ENCODE results near the gene TEDDM1. TPM values are rescaled to one million over a fixed set of nuclear protein-coding genes. Genes with fewer than 3 reads are reported as not detected.
A peak's percentile ranks its signal among the peaks of the same experiment; 100 is the strongest.

Gene TEDDM1
- polyA plus RNA-seq, 1 donor from 2014 or later, result not detected

- Histone ChIP-seq H3K79me2 (replicated peaks; ENCODE audit: insufficient read depth, low read length) (peaks cover 17% of the 10 kb centered on the region), H3K4me3 (ENCODE audit: low read length) (no peak overlapping the region), H3K36me3 (ENCODE audit: insufficient read depth, low read length) (peaks cover 19% of the 10 kb centered on the region), H3K27ac (ENCODE audit: low read length) (no peak overlapping the region), H3K9me3 (ENCODE audit: low read length) (no peaks in the 10 kb centered on the region), H3K9me2 (ENCODE audit: insufficient read depth, low read length) (no peaks in the 10 kb centered on the region), H3K9ac (ENCODE audit: low read length) (no peak overlapping the region), H2AFZ (ENCODE audit: low read depth, low read length) (no peak overlapping the region), H3K27me3 (ENCODE audit: insufficient read depth, low read depth, low read length) (no peaks in the 10 kb centered on the region), H3K4me2 (ENCODE audit: low read length) (no peak overlapping the region), H3F3A (ENCODE audit: insufficient read depth, low read length, poor library complexity, severe bottlenecking) (no peaks in the 10 kb centered on the region), H4K20me1 (ENCODE audit: insufficient read depth) (peaks cover 10% of the 10 kb centered on the region)
- TF ChIP-seq, protein P1, sequence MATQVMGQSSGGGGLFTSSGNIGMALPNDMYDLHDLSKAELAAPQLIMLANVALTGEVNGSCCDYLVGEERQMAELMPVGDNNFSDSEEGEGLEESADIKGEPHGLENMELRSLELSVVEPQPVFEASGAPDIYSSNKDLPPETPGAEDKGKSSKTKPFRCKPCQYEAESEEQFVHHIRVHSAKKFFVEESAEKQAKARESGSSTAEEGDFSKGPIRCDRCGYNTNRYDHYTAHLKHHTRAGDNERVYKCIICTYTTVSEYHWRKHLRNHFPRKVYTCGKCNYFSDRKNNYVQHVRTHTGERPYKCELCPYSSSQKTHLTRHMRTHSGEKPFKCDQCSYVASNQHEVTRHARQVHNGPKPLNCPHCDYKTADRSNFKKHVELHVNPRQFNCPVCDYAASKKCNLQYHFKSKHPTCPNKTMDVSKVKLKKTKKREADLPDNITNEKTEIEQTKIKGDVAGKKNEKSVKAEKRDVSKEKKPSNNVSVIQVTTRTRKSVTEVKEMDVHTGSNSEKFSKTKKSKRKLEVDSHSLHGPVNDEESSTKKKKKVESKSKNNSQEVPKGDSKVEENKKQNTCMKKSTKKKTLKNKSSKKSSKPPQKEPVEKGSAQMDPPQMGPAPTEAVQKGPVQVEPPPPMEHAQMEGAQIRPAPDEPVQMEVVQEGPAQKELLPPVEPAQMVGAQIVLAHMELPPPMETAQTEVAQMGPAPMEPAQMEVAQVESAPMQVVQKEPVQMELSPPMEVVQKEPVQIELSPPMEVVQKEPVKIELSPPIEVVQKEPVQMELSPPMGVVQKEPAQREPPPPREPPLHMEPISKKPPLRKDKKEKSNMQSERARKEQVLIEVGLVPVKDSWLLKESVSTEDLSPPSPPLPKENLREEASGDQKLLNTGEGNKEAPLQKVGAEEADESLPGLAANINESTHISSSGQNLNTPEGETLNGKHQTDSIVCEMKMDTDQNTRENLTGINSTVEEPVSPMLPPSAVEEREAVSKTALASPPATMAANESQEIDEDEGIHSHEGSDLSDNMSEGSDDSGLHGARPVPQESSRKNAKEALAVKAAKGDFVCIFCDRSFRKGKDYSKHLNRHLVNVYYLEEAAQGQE (IDR thresholded peaks at IDR 0.05; ENCODE audit: borderline replicate concordance), result no peak
- TF ChIP-seq POLR2AphosphoS5 (IDR thresholded peaks at IDR 0.05) (no peak), TAF1 (IDR thresholded peaks at IDR 0.05; ENCODE audit: low read depth) (no peak), EZH2 (IDR thresholded peaks at IDR 0.05; ENCODE audit: borderline replicate concordance, insufficient read depth, low read length, poor library complexity, severe bottlenecking) (no peak), EP300 (conservative IDR thresholded peaks at IDR 0.05; ENCODE audit: poor library complexity, severe bottlenecking) (no peak), RAD21 (conservative IDR thresholded peaks at IDR 0.05) (no peak), SMC3 (conservative IDR thresholded peaks at IDR 0.05; ENCODE audit: poor library complexity) (no peak)
These were observed 16.5 kb downstream of the TEDDM1 start for GRCh38 chr1:182383934-182384333.

DNA sequence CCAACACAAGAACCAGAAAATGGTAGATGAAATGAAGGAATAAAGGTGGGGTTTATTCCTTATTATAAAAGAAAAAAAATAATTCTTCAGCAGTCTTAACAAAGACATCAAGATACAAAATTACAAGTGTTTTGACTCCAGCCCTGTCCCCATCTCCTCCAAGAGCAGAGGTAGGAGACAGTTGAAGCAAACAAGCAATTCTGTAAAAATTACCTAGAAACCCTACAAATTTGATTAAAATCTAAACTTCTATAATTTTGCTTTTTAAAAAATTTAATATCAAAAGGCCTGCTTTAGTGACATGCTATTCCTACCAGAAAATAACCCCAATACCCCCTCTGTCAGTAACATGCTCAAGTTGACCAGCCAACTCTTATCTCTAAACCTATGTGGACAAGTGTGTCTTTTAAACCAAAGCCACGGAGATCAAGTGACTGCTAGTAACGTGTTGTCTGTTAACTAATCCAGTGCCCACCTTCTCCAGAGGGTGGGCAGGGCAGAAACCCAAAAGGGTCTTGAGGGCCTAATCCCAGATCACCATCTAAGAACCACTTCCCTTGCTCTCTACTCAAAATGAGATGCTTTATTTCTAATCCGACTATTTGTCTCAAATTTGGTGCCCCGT, 17.3 kb downstream of the TEDDM1 start:
- H3F3A ChIP-seq (ENCODE audit: insufficient read depth, low read length, poor library complexity, severe bottlenecking), result no peaks in the 10 kb centered on the region
- TF ChIP-seq SMC3 (conservative IDR thresholded peaks at IDR 0.05; ENCODE audit: poor library complexity), result no peak
- peaks cover 9% of the 10 kb centered on the region for H3K79me2 ChIP-seq (replicated peaks; ENCODE audit: insufficient read depth, low read length)
- H3K9me2 ChIP-seq (ENCODE audit: insufficient read depth, low read length), result no peaks in the 10 kb centered on the region
- H4K20me1 ChIP-seq (ENCODE audit: insufficient read depth), result peaks cover 4% of the 10 kb centered on the region
- no peak overlapping the region for H2AFZ ChIP-seq (ENCODE audit: low read depth, low read length)
- H3K9ac ChIP-seq (ENCODE audit: low read length), result no peak overlapping the region
- no peak overlapping the region for H3K4me3 ChIP-seq (ENCODE audit: low read length)
- no peaks in the 10 kb centered on the region for H3K9me3 ChIP-seq (ENCODE audit: low read length)
- H3K4me2 ChIP-seq (ENCODE audit: low read length), result no peak overlapping the region
- H3K27ac ChIP-seq (ENCODE audit: low read length), result no peak overlapping the region
- H3K36me3 ChIP-seq (ENCODE audit: insufficient read depth, low read length), result peaks cover 13% of the 10 kb centered on the region
- no peaks in the 10 kb centered on the region for H3K27me3 ChIP-seq (ENCODE audit: insufficient read depth, low read depth, low read length)

- no peak overlapping the region for H3K4me3 ChIP-seq (ENCODE audit: low read length)
These were observed 18.3 kb downstream of the TEDDM1 start for GRCh38 chr1:182381962-182382819.

More at GRCh38 chr1:182381962-182382819, 18.3 kb downstream of the TEDDM1 start:
- Histone ChIP-seq H4K20me1 (ENCODE audit: insufficient read depth) (no peaks in the 10 kb centered on the region), H3K79me2 (replicated peaks; ENCODE audit: insufficient read depth, low read length) (no peaks in the 10 kb centered on the region), H3K36me3 (ENCODE audit: insufficient read depth, low read length) (peaks cover 8% of the 10 kb centered on the region), H3K9me2 (ENCODE audit: insufficient read depth, low read length) (no peaks in the 10 kb centered on the region), H3K4me2 (ENCODE audit: low read length) (no peak overlapping the region), H3K27ac (ENCODE audit: low read length) (no peak overlapping the region), H3K27me3 (ENCODE audit: insufficient read depth, low read depth, low read length) (no peaks in the 10 kb centered on the region), H3F3A (ENCODE audit: insufficient read depth, low read length, poor library complexity, severe bottlenecking) (no peaks in the 10 kb centered on the region), H3K9me3 (ENCODE audit: low read length) (no peaks in the 10 kb centered on the region), H2AFZ (ENCODE audit: low read depth, low read length) (no peak overlapping the region), H3K9ac (ENCODE audit: low read length) (no peak overlapping the region)
- peak; percentile 20 for TF ChIP-seq POLR2AphosphoS5 (IDR thresholded peaks at IDR 0.05)
- TF ChIP-seq EP300 (conservative IDR thresholded peaks at IDR 0.05; ENCODE audit: poor library complexity, severe bottlenecking), result no peak
